K562 (cell line): ENCODE results near the gene LENG8. TPM values are rescaled to one million over a fixed set of nuclear protein-coding genes. Genes with fewer than 3 reads are reported as not detected.

ENCODE experiments used
- ATF7 ChIP-seq: fragments of 450-650 bp; IDR thresholded peaks from 2 replicates; pipeline ENCODE4 v1.7.1; 2014; ENCODE audit warnings: mild to moderate bottlenecking, moderate library complexity
- CCAR2 ChIP-seq: fragments of 200-400 bp; formaldehyde crosslinking; IDR thresholded peaks from 2 replicates; pipeline ENCODE4 v1.6.1; 2017; ENCODE audit warnings: mild to moderate bottlenecking, low read depth, low read length
- EHMT2 ChIP-seq: fragments of 450-650 bp; IDR thresholded peaks from 2 replicates; pipeline ENCODE4 v1.6.1; 2018; ENCODE audit warnings: antibody characterized with exemption
- LARP7 ChIP-seq: fragments of 450-650 bp; IDR thresholded peaks from 2 replicates; pipeline ENCODE4 v1.6.1; 2016
- MEF2D ChIP-seq: conservative IDR thresholded peaks from 2 replicates; pipeline ENCODE4 v1.6.1; 2016; ENCODE audit warnings: low read depth, missing genetic modification characterization, missing compliant biosample characterization
- MXD1 ChIP-seq: fragments of 250-450 bp; sonication (Bioruptor Pico); IDR thresholded peaks from 2 replicates; pipeline ENCODE4 v1.8.0; 2021; ENCODE audit warnings: borderline replicate concordance, mild to moderate bottlenecking, moderate library complexity; ENCODE audit not compliant: poor library complexity, severe bottlenecking
- NR2C2 ChIP-seq, 2 experiments: fragments of 200-800 bp in 1 of 2; sonication (Bioruptor generic) in 1 of 2; sonication (generic) in 1 of 2; formaldehyde crosslinking in 1 of 2; IDR thresholded peaks; 2 replicates each; pipeline versions ENCODE4 v1.6.1 to v1.8.0; 2016 to 2022; ENCODE audit warnings: mild to moderate bottlenecking in 1 of 2, missing compliant biosample characterization in 1 of 2, missing genetic modification characterization in 1 of 2, missing genetic modification reagents in 1 of 2
- PHB ChIP-seq: fragments of 250-450 bp; sonication (Bioruptor Pico); IDR thresholded peaks from 2 replicates; pipeline ENCODE4 v1.5.0; 2021
- ZBTB5 ChIP-seq: fragments of 450-650 bp; IDR thresholded peaks from 2 replicates; pipeline ENCODE4 v1.6.1; 2017; ENCODE audit warnings: antibody characterized with exemption
- ZNF77 ChIP-seq: fragments of 250-450 bp; sonication (Bioruptor Pico); IDR thresholded peaks from 2 replicates; pipeline ENCODE4 v1.5.0; 2020
- polyA plus RNA-seq, 8 experiments: library from polyadenylated mRNA; depleted of rRNA in 4 of 8; stranded (reverse) in 5 of 8; unstranded in 3 of 8; fragments of >200 nt; fragmentation: Nextera tagmentation in 2 of 8; fragmentation: Illumina TruSeq in 1 of 8; extraction: Ambion mirVana in 2 of 8; extraction: Trizol in 1 of 8; gene quantifications; 2 replicates each; pipeline versions ENCODE4 v1.2.1 to v1.2.3, GENCODE V29; 2011 to 2014; ENCODE audit warnings: inconsistent platforms in 1 of 8, missing spikeins in 1 of 8
- total RNA-seq, 7 experiments: library from RNA; depleted of rRNA in 6 of 7; stranded (reverse); fragments of >200 nt in 6 of 7; fragmentation: Illumina TruSeq in 2 of 7; extraction: Trizol in 2 of 7; gene quantifications; 2 replicates each; pipeline versions ENCODE4 v1.2.1 to v1.2.3, GENCODE V29; 2011 to 2021; ENCODE audit warnings: low replicate concordance in 1 of 7
- TF ChIP-seq, protein P1 (sequence below): fragments of 250-450 bp; sonication (Bioruptor Pico); IDR thresholded peaks from 2 replicates; pipeline ENCODE4 v1.4.0; 2020; ENCODE audit warnings: mild to moderate bottlenecking, moderate library complexity, borderline replicate concordance

LENG8 gene
- total and polyA plus RNA-seq, 9 of the 15 experiments (the other 6 are each of a cell fraction or from before 2014, with no cell fraction given), result 0.74 to 146 (median 28.1) TPM

- peak; percentile 14 for TF ChIP-seq MXD1 (CRISPR knock-in tag)
- no peak for TF ChIP-seq CCAR2
- 0 out of 2 replicates have a peak, but pooled peaks have one; percentile 14 for TF ChIP-seq PHB (CRISPR knock-in tag)
- TF ChIP-seq, protein P1, sequence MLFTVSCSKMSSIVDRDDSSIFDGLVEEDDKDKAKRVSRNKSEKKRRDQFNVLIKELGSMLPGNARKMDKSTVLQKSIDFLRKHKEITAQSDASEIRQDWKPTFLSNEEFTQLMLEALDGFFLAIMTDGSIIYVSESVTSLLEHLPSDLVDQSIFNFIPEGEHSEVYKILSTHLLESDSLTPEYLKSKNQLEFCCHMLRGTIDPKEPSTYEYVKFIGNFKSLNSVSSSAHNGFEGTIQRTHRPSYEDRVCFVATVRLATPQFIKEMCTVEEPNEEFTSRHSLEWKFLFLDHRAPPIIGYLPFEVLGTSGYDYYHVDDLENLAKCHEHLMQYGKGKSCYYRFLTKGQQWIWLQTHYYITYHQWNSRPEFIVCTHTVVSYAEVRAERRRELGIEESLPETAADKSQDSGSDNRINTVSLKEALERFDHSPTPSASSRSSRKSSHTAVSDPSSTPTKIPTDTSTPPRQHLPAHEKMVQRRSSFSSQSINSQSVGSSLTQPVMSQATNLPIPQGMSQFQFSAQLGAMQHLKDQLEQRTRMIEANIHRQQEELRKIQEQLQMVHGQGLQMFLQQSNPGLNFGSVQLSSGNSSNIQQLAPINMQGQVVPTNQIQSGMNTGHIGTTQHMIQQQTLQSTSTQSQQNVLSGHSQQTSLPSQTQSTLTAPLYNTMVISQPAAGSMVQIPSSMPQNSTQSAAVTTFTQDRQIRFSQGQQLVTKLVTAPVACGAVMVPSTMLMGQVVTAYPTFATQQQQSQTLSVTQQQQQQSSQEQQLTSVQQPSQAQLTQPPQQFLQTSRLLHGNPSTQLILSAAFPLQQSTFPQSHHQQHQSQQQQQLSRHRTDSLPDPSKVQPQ (CRISPR knock-in tag), result no peak
- peak; percentile 95 for TF ChIP-seq ATF7
- no peak for TF ChIP-seq MEF2D (tag)
- TF ChIP-seq ZBTB5, result no peak
- TF ChIP-seq ZNF77 (CRISPR knock-in tag), result no peak
- TF ChIP-seq NR2C2 (CRISPR knock-in tag; IDR thresholded peaks at IDR 0.05), result peak; percentile 46; the same call in 1 of the 2 replicates
- TF ChIP-seq NR2C2 (tag; IDR thresholded peaks at IDR 0.05), result peak; percentile 60; the same call in 1 of the 2 replicates
- TF ChIP-seq EHMT2, result no peak
- TF ChIP-seq LARP7, result peak; percentile 17; the same call in 1 of the 2 replicates
Observed at GRCh38 chr19:54448774-54449700, at the start of gene LENG8 (continued).
